GM19099 (cell line): ENCODE results near the gene CLSTN2.

Source experiments
- POLR2A ChIP-seq: IDR thresholded peaks from 3 replicates; pipeline ENCODE4 v1.6.1; 2011; ENCODE audit warnings: low read depth; ENCODE audit not compliant: insufficient read length; ENCODE audit errors: extremely low read depth

CLSTN2 gene

GRCh38 chr3:140277886-140278285 is 342.9 kb downstream of the CLSTN2 start:
- no peak for TF ChIP-seq POLR2A

GRCh38 chr3:140284372-140284771 is 349.4 kb downstream of the CLSTN2 start:
- TF ChIP-seq POLR2A: no peak

- TF ChIP-seq POLR2A: no peak
These were observed 350.4 kb downstream of the CLSTN2 start for GRCh38 chr3:140285380-140285779.

- TF ChIP-seq POLR2A: no peak
These were observed 353.6 kb downstream of the CLSTN2 start for GRCh38 chr3:140288595-140288994.

- no peak for TF ChIP-seq POLR2A
These were observed 355.1 kb downstream of the CLSTN2 start for GRCh38 chr3:140290105-140290504.

- no peak for TF ChIP-seq POLR2A
These were observed 357.2 kb downstream of the CLSTN2 start for GRCh38 chr3:140292170-140292569.

- no peak for TF ChIP-seq POLR2A
These were observed 357.7 kb downstream of the CLSTN2 start for GRCh38 chr3:140292684-140293083.

- TF ChIP-seq POLR2A: no peak
These were observed 359.1 kb downstream of the CLSTN2 start for GRCh38 chr3:140294058-140294457.

- TF ChIP-seq POLR2A: no peak
These were observed 361.9 kb downstream of the CLSTN2 start for GRCh38 chr3:140296796-140297352.

GRCh38 chr3:140298043-140298442 is 363.1 kb downstream of the CLSTN2 start:
- no peak for TF ChIP-seq POLR2A

GRCh38 chr3:140298569-140299070 is 363.6 kb downstream of the CLSTN2 start:
- no peak for TF ChIP-seq POLR2A

GRCh38 chr3:140303875-140304274 is 368.9 kb downstream of the CLSTN2 start:
- no peak for TF ChIP-seq POLR2A

GRCh38 chr3:140308535-140308934 is 373.6 kb downstream of the CLSTN2 start:
- no peak for TF ChIP-seq POLR2A

- no peak for TF ChIP-seq POLR2A
These were observed 376.4 kb downstream of the CLSTN2 start for GRCh38 chr3:140311428-140311827.

- no peak for TF ChIP-seq POLR2A
These were observed 381.0 kb downstream of the CLSTN2 start for GRCh38 chr3:140315955-140316354.

GRCh38 chr3:140316466-140316865 is 381.5 kb downstream of the CLSTN2 start:
- no peak for TF ChIP-seq POLR2A

- no peak for TF ChIP-seq POLR2A
These were observed 381.9 kb downstream of the CLSTN2 start for GRCh38 chr3:140316868-140317400.

GRCh38 chr3:140319739-140320138 is 384.8 kb downstream of the CLSTN2 start:
- TF ChIP-seq POLR2A: no peak

GRCh38 chr3:140323561-140323960 is 388.6 kb downstream of the CLSTN2 start:
- TF ChIP-seq POLR2A: no peak
